GM12873 (cell line): ENCODE data around the gene TMEM212.

Source experiments
- TF ChIP-seq, protein P1 (sequence below): IDR thresholded peaks from 2 replicates; pipeline ENCODE4 v1.5.1; 2012; ENCODE audit warnings: low read depth, mild to moderate bottlenecking, moderate library complexity, low read length, control low read depth; ENCODE audit not compliant: insufficient read depth; ENCODE audit errors: missing control alignments

The TMEM212 gene

DNA sequence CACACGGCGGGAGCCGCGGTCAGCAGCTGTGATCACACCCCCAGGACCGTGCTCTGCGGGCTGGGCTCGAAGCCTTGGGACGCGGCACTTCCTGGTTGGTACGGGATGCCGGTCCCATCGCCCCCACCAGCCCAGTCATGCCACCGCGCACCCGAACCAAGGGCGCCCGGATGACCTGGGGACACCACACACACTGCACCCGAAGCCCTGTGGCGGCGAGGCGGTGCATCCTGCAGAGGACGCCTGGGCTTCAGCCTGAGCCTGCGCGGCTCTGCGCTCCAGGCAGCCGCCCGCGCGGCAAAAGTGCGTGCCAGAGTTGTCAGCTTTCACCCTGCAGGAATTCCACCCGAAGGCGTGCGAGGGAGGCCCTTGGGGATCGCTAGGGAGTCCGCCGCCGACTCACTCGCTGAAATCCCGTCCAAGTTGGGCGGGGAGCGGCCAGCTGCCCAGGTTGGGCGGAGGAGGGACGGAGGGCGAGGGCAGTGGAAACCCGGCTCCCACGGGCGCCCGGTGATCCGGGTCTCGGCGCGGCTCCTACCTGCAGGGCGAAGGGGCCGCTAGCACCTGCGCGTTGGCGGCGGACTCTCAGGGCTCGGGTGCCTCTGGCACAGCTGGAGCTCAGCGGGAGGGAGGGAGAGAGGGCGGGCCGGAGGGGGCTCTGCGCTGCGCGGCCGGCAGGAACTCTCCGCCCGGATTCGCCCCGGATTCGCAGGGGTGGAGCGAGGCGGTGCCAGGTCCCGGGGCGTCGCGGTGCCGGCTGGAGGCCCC, 33.1 kb upstream of the TMEM212 start, which contains the start of gene PLD1:
Gene PLD1, minus strand, starts transcription at position 623 of the 768 bp plus-strand sequence. CDS start 72,432 bp downstream, outside the sequence.
- TF ChIP-seq, protein P1, sequence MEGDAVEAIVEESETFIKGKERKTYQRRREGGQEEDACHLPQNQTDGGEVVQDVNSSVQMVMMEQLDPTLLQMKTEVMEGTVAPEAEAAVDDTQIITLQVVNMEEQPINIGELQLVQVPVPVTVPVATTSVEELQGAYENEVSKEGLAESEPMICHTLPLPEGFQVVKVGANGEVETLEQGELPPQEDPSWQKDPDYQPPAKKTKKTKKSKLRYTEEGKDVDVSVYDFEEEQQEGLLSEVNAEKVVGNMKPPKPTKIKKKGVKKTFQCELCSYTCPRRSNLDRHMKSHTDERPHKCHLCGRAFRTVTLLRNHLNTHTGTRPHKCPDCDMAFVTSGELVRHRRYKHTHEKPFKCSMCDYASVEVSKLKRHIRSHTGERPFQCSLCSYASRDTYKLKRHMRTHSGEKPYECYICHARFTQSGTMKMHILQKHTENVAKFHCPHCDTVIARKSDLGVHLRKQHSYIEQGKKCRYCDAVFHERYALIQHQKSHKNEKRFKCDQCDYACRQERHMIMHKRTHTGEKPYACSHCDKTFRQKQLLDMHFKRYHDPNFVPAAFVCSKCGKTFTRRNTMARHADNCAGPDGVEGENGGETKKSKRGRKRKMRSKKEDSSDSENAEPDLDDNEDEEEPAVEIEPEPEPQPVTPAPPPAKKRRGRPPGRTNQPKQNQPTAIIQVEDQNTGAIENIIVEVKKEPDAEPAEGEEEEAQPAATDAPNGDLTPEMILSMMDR: no peak

- TF ChIP-seq, protein P1: no peak
Observed at GRCh38 chr3:171810629-171811294, 32.4 kb upstream of the TMEM212 start.

DNA sequence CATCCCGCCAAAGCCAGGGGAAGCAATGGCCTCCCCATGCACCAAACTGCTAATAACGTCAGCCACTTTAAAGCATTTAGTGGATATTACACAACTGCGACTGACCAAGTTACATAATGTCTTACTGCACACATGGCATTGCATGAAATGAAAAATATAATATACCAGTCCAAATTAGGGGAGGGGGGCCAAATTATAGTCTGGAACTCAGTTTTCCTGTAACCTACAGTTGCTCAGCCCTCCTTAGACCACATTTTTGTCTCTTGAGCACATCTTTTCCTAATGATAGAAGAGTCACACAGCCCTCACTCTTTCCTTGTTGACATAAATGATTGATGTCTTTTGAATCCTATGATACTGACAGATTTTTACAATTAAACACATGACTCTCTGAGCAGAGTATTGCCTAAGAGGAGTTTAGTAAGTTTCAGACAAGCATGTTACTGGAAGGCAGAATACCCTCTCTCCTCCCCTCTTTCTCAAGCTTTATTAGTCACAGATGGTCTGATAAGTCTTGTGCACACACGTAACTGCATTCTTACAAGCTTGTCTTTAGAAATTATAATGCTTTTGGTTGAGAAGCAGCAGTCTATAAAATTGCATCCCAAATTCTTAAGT, 31.7 kb upstream of the TMEM212 start:
- TF ChIP-seq, protein P1: no peak

DNA sequence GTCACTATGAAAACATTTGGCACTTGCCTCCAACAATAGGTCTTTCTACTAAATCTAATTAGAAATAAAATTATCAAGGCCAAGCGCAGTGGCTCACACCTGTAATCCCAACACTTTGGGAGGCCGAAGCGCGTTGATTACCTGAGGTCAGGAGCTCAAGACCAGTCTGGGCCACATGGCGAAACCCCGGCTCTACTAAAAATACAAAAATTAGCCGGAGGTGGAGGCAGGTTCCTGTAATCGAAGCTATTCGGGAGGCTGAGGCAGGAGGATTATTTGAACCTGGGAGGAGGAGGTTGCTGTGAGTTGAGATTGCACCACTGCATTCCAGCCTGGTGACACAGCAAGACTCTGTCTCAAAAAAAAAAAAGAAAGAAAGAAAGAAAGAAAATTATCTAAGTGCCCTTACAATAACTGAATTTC, 31.2 kb upstream of the TMEM212 start:
- TF ChIP-seq, protein P1: no peak

DNA sequence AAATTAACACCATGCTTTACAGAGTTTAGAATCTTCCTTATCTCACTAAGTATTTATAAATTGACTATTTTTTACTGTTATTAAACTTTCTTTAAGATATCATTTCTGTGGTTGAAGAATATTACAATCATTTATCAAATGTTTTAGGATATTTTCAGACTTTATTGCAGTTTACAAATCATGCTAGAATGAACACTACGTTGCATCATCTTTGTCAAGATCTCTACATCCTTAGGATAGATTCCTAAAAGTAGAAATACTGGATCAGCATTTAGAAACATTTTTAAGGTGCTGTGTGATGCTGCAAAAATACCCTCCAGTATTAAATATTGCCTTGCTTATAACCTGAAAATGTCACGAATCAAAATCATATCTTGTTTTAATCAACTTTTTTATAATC, 30.3 kb upstream of the TMEM212 start:
- TF ChIP-seq, protein P1: no peak

DNA sequence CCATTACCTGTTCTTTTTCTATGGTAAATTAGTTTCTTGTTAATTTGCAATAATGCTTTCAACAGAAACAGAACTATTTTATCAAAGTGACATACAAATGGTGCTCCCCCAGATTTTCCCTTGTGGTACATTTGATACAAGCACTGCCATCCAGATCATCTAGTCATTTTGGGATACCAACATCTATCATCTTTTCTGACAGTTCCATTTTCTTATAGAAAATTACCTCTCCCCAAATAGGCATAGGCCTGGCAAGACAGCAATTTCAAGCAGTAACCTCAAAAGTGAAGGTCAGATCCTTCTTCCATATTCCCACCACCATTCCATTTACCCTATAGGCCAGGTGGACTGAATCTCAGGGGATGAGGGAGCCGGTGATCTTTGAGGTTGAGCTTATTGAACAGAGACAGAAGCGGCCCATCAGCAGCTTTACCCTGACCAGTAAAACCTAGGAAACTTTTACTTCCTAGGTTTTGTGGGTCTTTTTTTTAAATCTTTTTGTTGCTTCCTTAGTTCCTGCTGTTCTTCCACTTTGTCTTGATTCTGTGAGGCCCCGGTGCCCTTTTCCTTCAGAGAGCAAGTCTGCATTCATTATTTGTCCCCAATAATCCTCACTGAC, 29.8 kb upstream of the TMEM212 start:
- TF ChIP-seq, protein P1: no peak

DNA sequence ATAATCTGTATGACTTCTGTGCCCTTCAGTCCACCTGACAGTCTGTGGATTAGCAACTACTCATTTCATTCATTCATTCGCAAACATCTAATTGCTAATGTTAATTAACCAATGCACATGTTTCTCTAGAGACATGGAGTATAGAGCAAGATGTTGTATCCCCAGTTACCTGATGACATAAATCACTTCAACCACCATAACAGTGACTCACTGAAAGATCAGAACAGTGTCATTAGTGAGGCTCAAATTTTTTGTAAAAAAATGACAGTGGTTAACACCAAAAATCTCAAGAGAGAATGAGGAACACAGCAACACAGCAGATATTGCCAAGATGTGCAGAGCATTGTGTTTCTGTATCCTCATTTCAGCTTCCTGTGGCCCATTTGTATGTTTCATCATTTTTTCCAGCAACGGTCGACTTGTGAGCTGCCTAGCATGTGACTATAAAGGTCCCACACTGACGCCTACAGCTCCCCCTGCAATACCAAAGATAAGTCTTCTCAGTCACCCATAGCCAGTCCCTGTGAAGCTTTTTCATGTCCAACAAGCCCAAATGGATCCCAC, 29.2 kb upstream of the TMEM212 start:
- TF ChIP-seq, protein P1: no peak
